ENCODE results near the gene CSE1L. TPM values are rescaled to one million over a fixed set of nuclear protein-coding genes. Genes with fewer than 3 reads are reported as not detected.

The CSE1L gene, protein sequence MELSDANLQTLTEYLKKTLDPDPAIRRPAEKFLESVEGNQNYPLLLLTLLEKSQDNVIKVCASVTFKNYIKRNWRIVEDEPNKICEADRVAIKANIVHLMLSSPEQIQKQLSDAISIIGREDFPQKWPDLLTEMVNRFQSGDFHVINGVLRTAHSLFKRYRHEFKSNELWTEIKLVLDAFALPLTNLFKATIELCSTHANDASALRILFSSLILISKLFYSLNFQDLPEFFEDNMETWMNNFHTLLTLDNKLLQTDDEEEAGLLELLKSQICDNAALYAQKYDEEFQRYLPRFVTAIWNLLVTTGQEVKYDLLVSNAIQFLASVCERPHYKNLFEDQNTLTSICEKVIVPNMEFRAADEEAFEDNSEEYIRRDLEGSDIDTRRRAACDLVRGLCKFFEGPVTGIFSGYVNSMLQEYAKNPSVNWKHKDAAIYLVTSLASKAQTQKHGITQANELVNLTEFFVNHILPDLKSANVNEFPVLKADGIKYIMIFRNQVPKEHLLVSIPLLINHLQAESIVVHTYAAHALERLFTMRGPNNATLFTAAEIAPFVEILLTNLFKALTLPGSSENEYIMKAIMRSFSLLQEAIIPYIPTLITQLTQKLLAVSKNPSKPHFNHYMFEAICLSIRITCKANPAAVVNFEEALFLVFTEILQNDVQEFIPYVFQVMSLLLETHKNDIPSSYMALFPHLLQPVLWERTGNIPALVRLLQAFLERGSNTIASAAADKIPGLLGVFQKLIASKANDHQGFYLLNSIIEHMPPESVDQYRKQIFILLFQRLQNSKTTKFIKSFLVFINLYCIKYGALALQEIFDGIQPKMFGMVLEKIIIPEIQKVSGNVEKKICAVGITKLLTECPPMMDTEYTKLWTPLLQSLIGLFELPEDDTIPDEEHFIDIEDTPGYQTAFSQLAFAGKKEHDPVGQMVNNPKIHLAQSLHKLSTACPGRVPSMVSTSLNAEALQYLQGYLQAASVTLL
- total RNA-seq (ENCODE audit: low replicate concordance), result 78.1 and 111 TPM in 2 replicates
- long read RNA-seq, transcript CSE1L-201 (25 exons, 3,553 nt), result major isoform, 96 of 148 reads
- long read RNA-seq, partial matches to known transcripts, result 41 of 148 reads
- long read RNA-seq, other reads (novel, unspliced or antisense), result 10 of 148 reads

DNA sequence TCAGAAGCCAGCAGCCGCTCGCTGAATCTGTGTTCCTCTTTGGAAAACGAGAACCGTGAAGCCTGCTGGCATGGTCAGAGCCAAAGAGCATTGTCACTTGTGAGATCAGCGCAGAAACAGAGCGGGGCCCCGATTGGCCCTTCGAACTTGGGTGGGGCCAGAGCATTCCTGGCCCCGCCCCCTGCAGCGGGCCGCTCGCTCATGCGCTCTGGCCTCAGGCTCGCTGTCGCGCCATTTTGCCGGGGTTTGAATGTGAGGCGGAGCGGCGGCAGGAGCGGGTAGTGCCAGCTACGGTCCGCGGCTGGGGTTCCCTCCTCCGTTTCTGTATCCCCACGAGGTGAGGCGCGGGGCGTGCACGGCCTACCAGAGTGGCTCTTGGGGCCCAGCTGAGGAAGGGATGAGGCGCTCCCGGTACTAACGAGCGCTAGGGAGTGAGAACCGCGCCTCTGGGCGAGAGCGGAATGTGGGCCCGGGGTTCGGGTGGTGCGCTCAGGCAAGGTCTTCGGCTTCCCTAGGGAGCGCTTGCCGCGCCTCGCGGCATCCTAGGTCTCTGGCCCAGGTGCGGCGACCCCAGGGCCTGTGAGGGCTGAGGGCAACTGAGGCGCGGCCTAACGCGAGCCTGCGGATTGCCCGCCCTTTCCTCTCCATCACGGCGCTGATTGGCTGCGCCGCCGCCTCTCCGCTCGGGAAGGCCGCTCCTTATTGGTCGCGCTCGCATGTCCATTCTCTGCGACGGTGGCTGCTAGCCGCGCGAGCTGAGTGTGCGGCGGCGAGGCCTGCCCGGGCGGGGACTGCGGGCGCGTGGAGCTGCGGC, at the start of gene CSE1L:
CSE1L (plus strand) TSS at position 226 of the 814 bp plus-strand sequence. CDS start 12,152 bp downstream, outside the sequence.
- no peaks in the 10 kb centered on the region for H3K9me3 Mint-ChIP-seq
- peak within 1 kb of the TSS; percentile 99 for H3K27ac Mint-ChIP-seq
- peak; percentile 97 for DNase-seq (ENCODE audit: extremely low spot score, unreplicated experiment)
- H3K4me3 Mint-ChIP-seq, result peak within 1 kb of the TSS; percentile 98
- TF ChIP-seq, protein P1, sequence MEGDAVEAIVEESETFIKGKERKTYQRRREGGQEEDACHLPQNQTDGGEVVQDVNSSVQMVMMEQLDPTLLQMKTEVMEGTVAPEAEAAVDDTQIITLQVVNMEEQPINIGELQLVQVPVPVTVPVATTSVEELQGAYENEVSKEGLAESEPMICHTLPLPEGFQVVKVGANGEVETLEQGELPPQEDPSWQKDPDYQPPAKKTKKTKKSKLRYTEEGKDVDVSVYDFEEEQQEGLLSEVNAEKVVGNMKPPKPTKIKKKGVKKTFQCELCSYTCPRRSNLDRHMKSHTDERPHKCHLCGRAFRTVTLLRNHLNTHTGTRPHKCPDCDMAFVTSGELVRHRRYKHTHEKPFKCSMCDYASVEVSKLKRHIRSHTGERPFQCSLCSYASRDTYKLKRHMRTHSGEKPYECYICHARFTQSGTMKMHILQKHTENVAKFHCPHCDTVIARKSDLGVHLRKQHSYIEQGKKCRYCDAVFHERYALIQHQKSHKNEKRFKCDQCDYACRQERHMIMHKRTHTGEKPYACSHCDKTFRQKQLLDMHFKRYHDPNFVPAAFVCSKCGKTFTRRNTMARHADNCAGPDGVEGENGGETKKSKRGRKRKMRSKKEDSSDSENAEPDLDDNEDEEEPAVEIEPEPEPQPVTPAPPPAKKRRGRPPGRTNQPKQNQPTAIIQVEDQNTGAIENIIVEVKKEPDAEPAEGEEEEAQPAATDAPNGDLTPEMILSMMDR (conservative IDR thresholded peaks at IDR 0.05), result peak; percentile 66
- H3K27me3 Mint-ChIP-seq, result no peaks in the 10 kb centered on the region
- peaks cover 19% of the 10 kb centered on the region for H3K4me1 Mint-ChIP-seq (ENCODE audit: unreplicated experiment)
- peaks cover 12% of the 10 kb centered on the region for H3K36me3 Mint-ChIP-seq

DNA sequence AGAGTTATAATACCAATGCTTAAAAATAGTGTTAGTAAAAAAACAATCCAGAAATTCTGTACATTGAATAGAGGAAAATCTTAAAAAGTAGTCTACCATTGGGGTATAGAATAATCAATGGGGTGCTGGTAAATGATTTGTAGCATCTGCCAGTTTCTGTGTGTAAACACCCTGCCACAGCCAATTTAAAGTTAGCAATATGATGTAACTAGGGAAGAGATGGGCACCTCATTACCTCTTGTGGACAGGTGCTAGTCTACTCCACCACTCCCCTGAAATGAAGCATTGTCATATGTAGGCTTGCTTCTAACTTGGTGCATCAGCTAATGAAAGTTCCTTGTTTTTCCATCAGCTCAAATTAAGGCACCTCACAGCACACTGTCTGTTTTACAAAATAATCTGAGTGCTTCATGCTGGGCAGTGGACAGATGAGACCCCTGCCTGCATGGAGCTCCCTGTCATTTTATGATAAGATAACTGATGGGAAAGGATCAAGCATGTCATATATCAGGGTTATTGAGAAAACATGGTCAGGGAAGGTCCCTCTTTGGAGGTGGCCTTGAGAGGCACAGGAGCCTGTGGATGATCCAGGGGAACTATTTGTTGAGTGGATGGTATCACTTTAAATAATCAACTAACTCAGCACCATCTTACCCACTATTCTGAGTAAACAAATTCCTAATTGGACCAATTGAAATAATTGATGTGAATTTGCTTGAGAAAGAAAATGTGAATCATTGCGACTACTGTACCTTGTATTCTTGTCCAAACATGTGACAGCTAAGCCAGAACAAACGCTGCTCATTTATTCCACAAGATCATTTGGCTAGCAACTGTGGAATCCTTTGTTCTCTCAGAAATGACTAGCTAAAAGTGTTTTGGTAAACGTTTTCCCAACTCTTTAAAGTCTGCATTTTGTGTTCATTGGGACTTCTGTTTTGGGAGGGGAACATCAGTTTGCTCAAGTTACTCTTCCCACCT, 45.9 kb upstream of the CSE1L start:
- Mint-ChIP-seq H3K4me1 (ENCODE audit: unreplicated experiment) (no peaks in the 10 kb centered on the region), H3K9me3 (no peaks in the 10 kb centered on the region), H3K27me3 (no peaks in the 10 kb centered on the region), H3K27ac (no peak overlapping the region), H3K36me3 (peaks cover 33% of the 10 kb centered on the region), H3K4me3 (no peak overlapping the region)
- TF ChIP-seq, protein P1 (conservative IDR thresholded peaks at IDR 0.05), result no peak
- no peak for DNase-seq (ENCODE audit: extremely low spot score, unreplicated experiment)

DNA sequence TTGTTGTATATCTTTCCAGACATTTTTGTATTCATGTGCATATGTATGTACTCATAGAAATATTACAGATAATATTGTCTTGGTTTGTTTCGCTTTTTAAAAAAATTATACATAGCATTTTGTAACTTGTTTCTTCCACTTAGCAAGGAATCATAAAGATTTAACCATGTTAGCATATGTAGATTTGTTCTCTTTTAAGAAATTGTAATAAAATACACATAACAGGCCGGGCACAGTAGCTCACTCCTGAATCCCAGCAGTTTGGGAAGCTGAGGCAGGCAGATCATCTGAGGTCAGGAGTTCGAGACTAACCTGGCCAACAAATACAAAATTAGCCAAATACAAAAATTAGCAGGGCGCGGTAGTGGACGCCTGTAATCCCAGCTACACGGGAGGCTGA, 44.4 kb upstream of the CSE1L start:
- TF ChIP-seq, protein P1 (conservative IDR thresholded peaks at IDR 0.05), result no peak
- Mint-ChIP-seq H3K4me3 (no peak overlapping the region), H3K9me3 (no peaks in the 10 kb centered on the region), H3K27me3 (no peaks in the 10 kb centered on the region), H3K4me1 (ENCODE audit: unreplicated experiment) (no peaks in the 10 kb centered on the region), H3K27ac (no peak overlapping the region), H3K36me3 (peaks cover 30% of the 10 kb centered on the region)
- DNase-seq (ENCODE audit: extremely low spot score, unreplicated experiment), result no peak

GRCh38 chr20:49006446-49006980, 39.6 kb upstream of the CSE1L start:
- Mint-ChIP-seq H3K36me3 (peaks cover 30% of the 10 kb centered on the region), H3K27ac (no peak overlapping the region), H3K9me3 (no peaks in the 10 kb centered on the region), H3K4me1 (ENCODE audit: unreplicated experiment) (no peaks in the 10 kb centered on the region), H3K27me3 (no peaks in the 10 kb centered on the region), H3K4me3 (no peak overlapping the region)
- TF ChIP-seq, protein P1 (conservative IDR thresholded peaks at IDR 0.05), result no peak
- no peak for DNase-seq (ENCODE audit: extremely low spot score, unreplicated experiment)

All from type B pancreatic cell (in vitro differentiated cells).